ENCODE measurements around the gene ACSS2.

ACSS2 gene

DNA sequence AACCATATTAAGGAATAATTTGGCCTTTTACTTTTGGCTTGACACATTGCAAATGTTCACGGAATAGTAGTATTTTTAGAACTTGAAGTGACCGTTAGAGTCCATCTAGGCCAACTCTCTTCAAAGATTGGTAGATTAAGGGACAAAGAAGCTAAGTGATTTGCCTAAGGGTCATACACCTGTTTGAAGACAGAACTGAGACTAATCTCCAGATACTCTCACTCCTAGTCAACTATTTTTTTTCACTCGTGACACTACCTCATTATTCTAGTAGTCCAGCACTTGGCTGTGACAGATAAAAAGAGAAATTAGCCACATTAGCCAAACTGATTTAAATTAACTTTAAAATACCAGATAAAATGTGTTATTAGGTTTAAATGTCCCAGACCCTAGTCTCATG lies 10.6 kb downstream of the ACSS2 start:
- no peak for TF ChIP-seq ESRRG (CRISPR knock-in tag; IDR thresholded peaks at IDR 0.05)
- TF ChIP-seq, protein P1, sequence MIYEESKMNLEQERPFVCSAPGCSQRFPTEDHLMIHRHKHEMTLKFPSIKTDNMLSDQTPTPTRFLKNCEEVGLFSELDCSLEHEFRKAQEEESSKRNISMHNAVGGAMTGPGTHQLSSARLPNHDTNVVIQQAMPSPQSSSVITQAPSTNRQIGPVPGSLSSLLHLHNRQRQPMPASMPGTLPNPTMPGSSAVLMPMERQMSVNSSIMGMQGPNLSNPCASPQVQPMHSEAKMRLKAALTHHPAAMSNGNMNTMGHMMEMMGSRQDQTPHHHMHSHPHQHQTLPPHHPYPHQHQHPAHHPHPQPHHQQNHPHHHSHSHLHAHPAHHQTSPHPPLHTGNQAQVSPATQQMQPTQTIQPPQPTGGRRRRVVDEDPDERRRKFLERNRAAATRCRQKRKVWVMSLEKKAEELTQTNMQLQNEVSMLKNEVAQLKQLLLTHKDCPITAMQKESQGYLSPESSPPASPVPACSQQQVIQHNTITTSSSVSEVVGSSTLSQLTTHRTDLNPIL (CRISPR knock-in tag; IDR thresholded peaks at IDR 0.05; ENCODE audit: low read depth) = no peak
- no peak for TF ChIP-seq RARB (CRISPR knock-in tag; IDR thresholded peaks at IDR 0.05)
- TF ChIP-seq ISL1 (CRISPR knock-in tag; IDR thresholded peaks at IDR 0.05) = no peak
- TF ChIP-seq ARNTL (CRISPR knock-in tag; IDR thresholded peaks at IDR 0.05; ENCODE audit: borderline replicate concordance, low read depth) = no peak
- TF ChIP-seq ZFP30 (CRISPR knock-in tag; IDR thresholded peaks at IDR 0.05) = no peak
- no peak for TF ChIP-seq ZC3H10 (CRISPR knock-in tag; IDR thresholded peaks at IDR 0.05)
- TF ChIP-seq ZNF565 (CRISPR knock-in tag; conservative IDR thresholded peaks at IDR 0.05; ENCODE audit: low read depth) = no peak
- no peak for TF ChIP-seq ZFP3 (CRISPR knock-in tag; IDR thresholded peaks at IDR 0.05)
- TF ChIP-seq, protein P2, sequence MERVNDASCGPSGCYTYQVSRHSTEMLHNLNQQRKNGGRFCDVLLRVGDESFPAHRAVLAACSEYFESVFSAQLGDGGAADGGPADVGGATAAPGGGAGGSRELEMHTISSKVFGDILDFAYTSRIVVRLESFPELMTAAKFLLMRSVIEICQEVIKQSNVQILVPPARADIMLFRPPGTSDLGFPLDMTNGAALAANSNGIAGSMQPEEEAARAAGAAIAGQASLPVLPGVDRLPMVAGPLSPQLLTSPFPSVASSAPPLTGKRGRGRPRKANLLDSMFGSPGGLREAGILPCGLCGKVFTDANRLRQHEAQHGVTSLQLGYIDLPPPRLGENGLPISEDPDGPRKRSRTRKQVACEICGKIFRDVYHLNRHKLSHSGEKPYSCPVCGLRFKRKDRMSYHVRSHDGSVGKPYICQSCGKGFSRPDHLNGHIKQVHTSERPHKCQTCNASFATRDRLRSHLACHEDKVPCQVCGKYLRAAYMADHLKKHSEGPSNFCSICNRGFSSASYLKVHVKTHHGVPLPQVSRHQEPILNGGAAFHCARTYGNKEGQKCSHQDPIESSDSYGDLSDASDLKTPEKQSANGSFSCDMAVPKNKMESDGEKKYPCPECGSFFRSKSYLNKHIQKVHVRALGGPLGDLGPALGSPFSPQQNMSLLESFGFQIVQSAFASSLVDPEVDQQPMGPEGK (CRISPR knock-in tag; IDR thresholded peaks at IDR 0.05; ENCODE audit: borderline replicate concordance) = no peak
- TF ChIP-seq ZNF8 (CRISPR knock-in tag; IDR thresholded peaks at IDR 0.05) = no peak
- no peak for ATAC-seq

- ATAC-seq = no peak
- no peak for TF ChIP-seq ZNF565 (CRISPR knock-in tag; conservative IDR thresholded peaks at IDR 0.05; ENCODE audit: low read depth)
- TF ChIP-seq OSR1 (CRISPR knock-in tag; IDR thresholded peaks at IDR 0.05) = no peak
- TF ChIP-seq, protein P1 (CRISPR knock-in tag; IDR thresholded peaks at IDR 0.05; ENCODE audit: low read depth) = no peak
- TF ChIP-seq ESRRG (CRISPR knock-in tag; IDR thresholded peaks at IDR 0.05) = no peak
- TF ChIP-seq CSDC2 (CRISPR knock-in tag; IDR thresholded peaks at IDR 0.05) = no peak
- TF ChIP-seq ZFP3 (CRISPR knock-in tag; IDR thresholded peaks at IDR 0.05) = no peak
- TF ChIP-seq, protein P3, sequence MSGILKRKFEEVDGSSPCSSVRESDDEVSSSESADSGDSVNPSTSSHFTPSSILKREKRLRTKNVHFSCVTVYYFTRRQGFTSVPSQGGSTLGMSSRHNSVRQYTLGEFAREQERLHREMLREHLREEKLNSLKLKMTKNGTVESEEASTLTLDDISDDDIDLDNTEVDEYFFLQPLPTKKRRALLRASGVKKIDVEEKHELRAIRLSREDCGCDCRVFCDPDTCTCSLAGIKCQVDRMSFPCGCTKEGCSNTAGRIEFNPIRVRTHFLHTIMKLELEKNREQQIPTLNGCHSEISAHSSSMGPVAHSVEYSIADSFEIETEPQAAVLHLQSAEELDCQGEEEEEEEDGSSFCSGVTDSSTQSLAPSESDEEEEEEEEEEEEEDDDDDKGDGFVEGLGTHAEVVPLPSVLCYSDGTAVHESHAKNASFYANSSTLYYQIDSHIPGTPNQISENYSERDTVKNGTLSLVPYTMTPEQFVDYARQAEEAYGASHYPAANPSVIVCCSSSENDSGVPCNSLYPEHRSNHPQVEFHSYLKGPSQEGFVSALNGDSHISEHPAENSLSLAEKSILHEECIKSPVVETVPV (CRISPR knock-in tag; IDR thresholded peaks at IDR 0.05) = no peak
These were observed 12.1 kb downstream of the ACSS2 start for GRCh38 chr20:34888468-34888867.

GRCh38 chr20:34891166-34892062 lies 15.0 kb downstream of the ACSS2 start:
- TF ChIP-seq RARB (CRISPR knock-in tag; IDR thresholded peaks at IDR 0.05) (no peak), TOX (CRISPR knock-in tag; IDR thresholded peaks at IDR 0.05; ENCODE audit: borderline replicate concordance) (no peak), ZFP30 (CRISPR knock-in tag; IDR thresholded peaks at IDR 0.05) (no peak), ZNF8 (CRISPR knock-in tag; IDR thresholded peaks at IDR 0.05) (no peak), OSR1 (CRISPR knock-in tag; IDR thresholded peaks at IDR 0.05) (no peak), PPARA (CRISPR knock-in tag; IDR thresholded peaks at IDR 0.05; ENCODE audit: borderline replicate concordance) (no peak)
- TF ChIP-seq, protein P2 (CRISPR knock-in tag; IDR thresholded peaks at IDR 0.05; ENCODE audit: borderline replicate concordance) = no peak
- TF ChIP-seq, protein P1 (CRISPR knock-in tag; IDR thresholded peaks at IDR 0.05; ENCODE audit: low read depth) = no peak
- TF ChIP-seq, protein P3 (CRISPR knock-in tag; IDR thresholded peaks at IDR 0.05) = no peak
- no peak for ATAC-seq

Data from SK-N-SH treated with all-trans-retinoic acid at 6 μM for 48 hours (cell line).